WTC11 (cell line): ENCODE data around the gene RNF150. TPM values are rescaled to one million over a fixed set of nuclear protein-coding genes. Genes with fewer than 3 reads are reported as not detected.

Experiments
- ATAC-seq: fragments of 200-7000 bp; cut with Tn5 transposase; 2 replicates; pipeline ENCODE4 v1.10.0; 2021; ENCODE audit warnings: mild to moderate bottlenecking, moderate library complexity
- CTCF ChIA-PET: fragments of 300-600 bp; sonication (Branson Sonifier 250); formaldehyde crosslinking; loops from one replicate; lab custom pipeline; 2021; ENCODE audit warnings: antibody characterized with exemption; lab: Charles Lee
- POLR2A ChIA-PET: fragments of 350-600 bp; sonication (Branson Sonifier 250); formaldehyde crosslinking; loops from one replicate; lab custom pipeline; 2021; ENCODE audit warnings: antibody characterized with exemption; lab: Charles Lee
- DNase-seq: peaks from one replicate; pipeline ENCODE4 v3.0.0; 2021; ENCODE audit warnings: low spot score
- H3K27ac Mint-ChIP-seq: 2 replicates; pipeline ENCODE4 v1.8.0; 2021; ENCODE audit warnings: mixed read lengths
- H3K27me3 Mint-ChIP-seq: 2 replicates; pipeline ENCODE4 v1.8.0; 2021; ENCODE audit warnings: low read depth, mild to moderate bottlenecking, moderate library complexity, mixed read lengths
- H3K36me3 Mint-ChIP-seq: 2 replicates; pipeline ENCODE4 v1.8.0; 2021; ENCODE audit warnings: mixed read lengths
- H3K4me1 Mint-ChIP-seq: 2 replicates; pipeline ENCODE4 v1.8.0; 2022; ENCODE audit warnings: mixed read lengths
- H3K4me3 Mint-ChIP-seq: 2 replicates; pipeline ENCODE4 v1.8.0; 2021; ENCODE audit warnings: mild to moderate bottlenecking, moderate library complexity, mixed read lengths
- H3K9me3 Mint-ChIP-seq: 2 replicates; pipeline ENCODE4 v1.8.0; 2021; ENCODE audit warnings: mixed read lengths
- CBFB ChIP-seq: sonication (generic); formaldehyde crosslinking; IDR thresholded peaks from 2 replicates; pipeline ENCODE4 v1.8.1; 2022; ENCODE audit warnings: mild to moderate bottlenecking, low read depth, missing genetic modification reagents
- CREM ChIP-seq: sonication (generic); formaldehyde crosslinking; IDR thresholded peaks from 2 replicates; pipeline ENCODE4 v1.8.1; 2022; ENCODE audit warnings: mild to moderate bottlenecking, missing genetic modification reagents, moderate library complexity
- EMX1 ChIP-seq: fragments of 250-450 bp; sonication (Bioruptor Pico); IDR thresholded peaks from 2 replicates; pipeline ENCODE4 v1.8.0; 2021; ENCODE audit warnings: mild to moderate bottlenecking
- ESRRA ChIP-seq: sonication (generic); formaldehyde crosslinking; IDR thresholded peaks from 2 replicates; pipeline ENCODE4 v1.8.1; 2022; ENCODE audit warnings: mild to moderate bottlenecking, missing genetic modification reagents, borderline replicate concordance
- ETV6 ChIP-seq: sonication (generic); formaldehyde crosslinking; IDR thresholded peaks from 2 replicates; pipeline ENCODE4 v1.8.1; 2022; ENCODE audit warnings: mild to moderate bottlenecking, missing genetic modification reagents
- FOXJ3 ChIP-seq: sonication (generic); formaldehyde crosslinking; IDR thresholded peaks from 2 replicates; pipeline ENCODE4 v1.9.0; 2021; ENCODE audit warnings: missing genetic modification reagents, mild to moderate bottlenecking, borderline replicate concordance
- FOXK1 ChIP-seq: sonication (generic); formaldehyde crosslinking; IDR thresholded peaks from 2 replicates; pipeline ENCODE4 v1.8.0; 2022; ENCODE audit warnings: mild to moderate bottlenecking, moderate library complexity, missing genetic modification reagents
- GABPB1 ChIP-seq: sonication (generic); formaldehyde crosslinking; IDR thresholded peaks from 2 replicates; pipeline ENCODE4 v1.8.1; 2023; ENCODE audit warnings: mild to moderate bottlenecking, missing genetic modification reagents
- HMGA2 ChIP-seq: fragments of 250-450 bp; sonication (Bioruptor Pico); IDR thresholded peaks from 2 replicates; pipeline ENCODE4 v1.4.0; 2021; ENCODE audit warnings: mild to moderate bottlenecking, moderate library complexity
- JUN ChIP-seq: sonication (generic); formaldehyde crosslinking; IDR thresholded peaks from 2 replicates; pipeline ENCODE4 v1.8.0; 2023; ENCODE audit warnings: mild to moderate bottlenecking, missing genetic modification reagents
- MAX ChIP-seq: sonication (generic); formaldehyde crosslinking; IDR thresholded peaks from 2 replicates; pipeline ENCODE4 v1.8.0; 2022; ENCODE audit warnings: mild to moderate bottlenecking, missing genetic modification reagents
- MYBL2 ChIP-seq: sonication (generic); formaldehyde crosslinking; IDR thresholded peaks from 2 replicates; pipeline ENCODE4 v1.8.1; 2023; ENCODE audit warnings: mild to moderate bottlenecking, moderate library complexity, missing genetic modification reagents
- NFE2L1 ChIP-seq: sonication (generic); formaldehyde crosslinking; IDR thresholded peaks from 2 replicates; pipeline ENCODE4 v1.8.1; 2023; ENCODE audit warnings: missing genetic modification reagents
- NFYB ChIP-seq: sonication (generic); formaldehyde crosslinking; conservative IDR thresholded peaks from 2 replicates; pipeline ENCODE4 v1.8.0; 2022; ENCODE audit warnings: low read depth, missing genetic modification reagents
- NR1H2 ChIP-seq: sonication (generic); formaldehyde crosslinking; IDR thresholded peaks from 2 replicates; pipeline ENCODE4 v1.9.0; 2021; ENCODE audit warnings: mild to moderate bottlenecking, moderate library complexity, missing genetic modification reagents
- OVOL2 ChIP-seq: fragments of 250-450 bp; sonication (Bioruptor Pico); IDR thresholded peaks from 2 replicates; pipeline ENCODE4 v1.9.0; 2021; ENCODE audit warnings: mild to moderate bottlenecking, borderline replicate concordance
- SP1 ChIP-seq: sonication (generic); formaldehyde crosslinking; conservative IDR thresholded peaks from 2 replicates; pipeline ENCODE4 v1.8.1; 2022; ENCODE audit warnings: missing genetic modification reagents
- TP53 ChIP-seq: sonication (generic); formaldehyde crosslinking; IDR thresholded peaks from 2 replicates; pipeline ENCODE4 v1.8.1; 2023; ENCODE audit warnings: mild to moderate bottlenecking, missing genetic modification reagents
- ZNF121 ChIP-seq: sonication (generic); formaldehyde crosslinking; IDR thresholded peaks from 2 replicates; pipeline ENCODE4 v1.8.0; 2023; ENCODE audit warnings: missing genetic modification reagents
- ZNF263 ChIP-seq: sonication (generic); formaldehyde crosslinking; IDR thresholded peaks from 2 replicates; pipeline ENCODE4 v1.8.1; 2022; ENCODE audit warnings: low read depth, mild to moderate bottlenecking, moderate library complexity, missing genetic modification reagents
- ZNF396 ChIP-seq: fragments of 250-450 bp; sonication (Bioruptor Pico); IDR thresholded peaks from 2 replicates; pipeline ENCODE4 v1.8.0; 2021; ENCODE audit warnings: mild to moderate bottlenecking, moderate library complexity, borderline replicate concordance
- ZNF416 ChIP-seq: fragments of 250-450 bp; sonication (Bioruptor Pico); IDR thresholded peaks from 2 replicates; pipeline ENCODE4 v1.9.0; 2021; ENCODE audit warnings: mild to moderate bottlenecking, inconsistent platforms
- total RNA-seq: library from RNA; stranded (reverse); gene quantifications from 3 replicates; pipeline ENCODE4 v1.2.3, GENCODE V29; 2021
- TF ChIP-seq, protein P1 (sequence below): fragments of 250-450 bp; sonication (Bioruptor Pico); IDR thresholded peaks from 2 replicates; pipeline ENCODE4 v1.9.0; 2021; ENCODE audit warnings: moderate library complexity, mild to moderate bottlenecking, inconsistent platforms, borderline replicate concordance
- TF ChIP-seq, protein P2 (sequence below): sonication (generic); formaldehyde crosslinking; IDR thresholded peaks from 2 replicates; pipeline ENCODE4 v1.8.0; 2022; ENCODE audit warnings: missing genetic modification reagents
- TF ChIP-seq, protein P3 (sequence below): sonication (generic); formaldehyde crosslinking; IDR thresholded peaks from 2 replicates; pipeline ENCODE4 v1.8.1; 2023; ENCODE audit warnings: mild to moderate bottlenecking, missing genetic modification reagents
- TF ChIP-seq, protein P4 (sequence below): sonication (generic); formaldehyde crosslinking; IDR thresholded peaks from 2 replicates; pipeline ENCODE4 v1.8.1; 2023; ENCODE audit warnings: mild to moderate bottlenecking, missing genetic modification reagents, moderate library complexity
- TF ChIP-seq, protein P5 (sequence below): sonication (generic); formaldehyde crosslinking; IDR thresholded peaks from 2 replicates; pipeline ENCODE4 v1.8.1; 2023; ENCODE audit warnings: mild to moderate bottlenecking, moderate library complexity, missing genetic modification reagents

RNF150 gene
- total RNA-seq, 1 experiment from 2014 or later = 5.9 TPM

DNA sequence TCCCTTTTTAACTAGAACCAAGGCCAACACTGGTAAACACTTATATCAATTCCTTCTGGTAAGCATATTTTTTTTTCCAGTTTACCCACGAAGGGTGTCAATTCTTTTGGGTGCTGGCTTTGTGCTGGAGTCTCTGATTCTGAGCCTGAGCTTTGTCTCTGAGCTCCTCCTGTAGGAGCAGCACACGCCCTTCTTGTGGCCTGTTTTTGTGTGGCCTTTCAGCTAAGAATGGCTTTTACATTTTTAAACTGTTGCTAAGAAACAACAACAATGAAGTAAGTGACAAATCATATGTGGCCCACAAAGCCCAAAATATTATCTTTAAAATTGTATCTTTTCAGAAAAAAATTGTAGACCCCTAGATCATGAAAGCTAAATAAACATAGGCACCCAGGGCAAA, 279.1 kb downstream of the RNF150 start:
- Mint-ChIP-seq H3K36me3 (no peaks in the 10 kb centered on the region), H3K4me3 (no peak overlapping the region), H3K27me3 (no peaks in the 10 kb centered on the region), H3K4me1 (peaks cover 7% of the 10 kb centered on the region), H3K27ac (no peak overlapping the region), H3K9me3 (no peaks in the 10 kb centered on the region)
- DNase-seq (no peak), ATAC-seq (no peak)
- CTCF ChIA-PET = interaction anchor here (1.0 to 1.7 kb wide), 2 partner anchors 330 to 494 kb away, joined by 3 to 4 read pairs; partner anchors contain the start of gene ELMOD2
- TF ChIP-seq ESRRA (CRISPR knock-in tag) (no peak), MYBL2 (CRISPR knock-in tag) (no peak), ZNF416 (CRISPR knock-in tag) (no peak), NFYB (no peak), OVOL2 (CRISPR knock-in tag) (no peak), SP1 (CRISPR knock-in tag) (no peak), JUN (CRISPR knock-in tag) (no peak), EMX1 (CRISPR knock-in tag) (no peak), ZNF396 (CRISPR knock-in tag) (no peak), ZNF263 (no peak), FOXK1 (CRISPR knock-in tag) (no peak), HMGA2 (CRISPR knock-in tag) (no peak), ETV6 (CRISPR knock-in tag) (no peak), MAX (no peak)
- TF ChIP-seq, protein P1, sequence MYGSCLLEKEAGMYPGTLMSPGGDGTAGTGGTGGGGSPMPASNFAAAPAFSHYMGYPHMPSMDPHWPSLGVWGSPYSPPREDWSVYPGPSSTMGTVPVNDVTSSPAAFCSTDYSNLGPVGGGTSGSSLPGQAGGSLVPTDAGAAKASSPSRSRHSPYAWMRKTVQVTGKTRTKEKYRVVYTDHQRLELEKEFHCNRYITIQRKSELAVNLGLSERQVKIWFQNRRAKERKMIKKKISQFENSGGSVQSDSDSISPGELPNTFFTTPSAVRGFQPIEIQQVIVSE (CRISPR knock-in tag) = no peak
- TF ChIP-seq, protein P2, sequence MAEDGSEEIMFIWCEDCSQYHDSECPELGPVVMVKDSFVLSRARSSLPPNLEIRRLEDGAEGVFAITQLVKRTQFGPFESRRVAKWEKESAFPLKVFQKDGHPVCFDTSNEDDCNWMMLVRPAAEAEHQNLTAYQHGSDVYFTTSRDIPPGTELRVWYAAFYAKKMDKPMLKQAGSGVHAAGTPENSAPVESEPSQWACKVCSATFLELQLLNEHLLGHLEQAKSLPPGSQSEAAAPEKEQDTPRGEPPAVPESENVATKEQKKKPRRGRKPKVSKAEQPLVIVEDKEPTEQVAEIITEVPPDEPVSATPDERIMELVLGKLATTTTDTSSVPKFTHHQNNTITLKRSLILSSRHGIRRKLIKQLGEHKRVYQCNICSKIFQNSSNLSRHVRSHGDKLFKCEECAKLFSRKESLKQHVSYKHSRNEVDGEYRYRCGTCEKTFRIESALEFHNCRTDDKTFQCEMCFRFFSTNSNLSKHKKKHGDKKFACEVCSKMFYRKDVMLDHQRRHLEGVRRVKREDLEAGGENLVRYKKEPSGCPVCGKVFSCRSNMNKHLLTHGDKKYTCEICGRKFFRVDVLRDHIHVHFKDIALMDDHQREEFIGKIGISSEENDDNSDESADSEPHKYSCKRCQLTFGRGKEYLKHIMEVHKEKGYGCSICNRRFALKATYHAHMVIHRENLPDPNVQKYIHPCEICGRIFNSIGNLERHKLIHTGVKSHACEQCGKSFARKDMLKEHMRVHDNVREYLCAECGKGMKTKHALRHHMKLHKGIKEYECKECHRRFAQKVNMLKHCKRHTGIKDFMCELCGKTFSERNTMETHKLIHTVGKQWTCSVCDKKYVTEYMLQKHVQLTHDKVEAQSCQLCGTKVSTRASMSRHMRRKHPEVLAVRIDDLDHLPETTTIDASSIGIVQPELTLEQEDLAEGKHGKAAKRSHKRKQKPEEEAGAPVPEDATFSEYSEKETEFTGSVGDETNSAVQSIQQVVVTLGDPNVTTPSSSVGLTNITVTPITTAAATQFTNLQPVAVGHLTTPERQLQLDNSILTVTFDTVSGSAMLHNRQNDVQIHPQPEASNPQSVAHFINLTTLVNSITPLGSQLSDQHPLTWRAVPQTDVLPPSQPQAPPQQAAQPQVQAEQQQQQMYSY (CRISPR knock-in tag) = no peak
- TF ChIP-seq, protein P3, sequence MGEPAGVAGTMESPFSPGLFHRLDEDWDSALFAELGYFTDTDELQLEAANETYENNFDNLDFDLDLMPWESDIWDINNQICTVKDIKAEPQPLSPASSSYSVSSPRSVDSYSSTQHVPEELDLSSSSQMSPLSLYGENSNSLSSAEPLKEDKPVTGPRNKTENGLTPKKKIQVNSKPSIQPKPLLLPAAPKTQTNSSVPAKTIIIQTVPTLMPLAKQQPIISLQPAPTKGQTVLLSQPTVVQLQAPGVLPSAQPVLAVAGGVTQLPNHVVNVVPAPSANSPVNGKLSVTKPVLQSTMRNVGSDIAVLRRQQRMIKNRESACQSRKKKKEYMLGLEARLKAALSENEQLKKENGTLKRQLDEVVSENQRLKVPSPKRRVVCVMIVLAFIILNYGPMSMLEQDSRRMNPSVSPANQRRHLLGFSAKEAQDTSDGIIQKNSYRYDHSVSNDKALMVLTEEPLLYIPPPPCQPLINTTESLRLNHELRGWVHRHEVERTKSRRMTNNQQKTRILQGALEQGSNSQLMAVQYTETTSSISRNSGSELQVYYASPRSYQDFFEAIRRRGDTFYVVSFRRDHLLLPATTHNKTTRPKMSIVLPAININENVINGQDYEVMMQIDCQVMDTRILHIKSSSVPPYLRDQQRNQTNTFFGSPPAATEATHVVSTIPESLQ (CRISPR knock-in tag) = no peak
- POLR2A ChIA-PET = no interaction called here

DNA sequence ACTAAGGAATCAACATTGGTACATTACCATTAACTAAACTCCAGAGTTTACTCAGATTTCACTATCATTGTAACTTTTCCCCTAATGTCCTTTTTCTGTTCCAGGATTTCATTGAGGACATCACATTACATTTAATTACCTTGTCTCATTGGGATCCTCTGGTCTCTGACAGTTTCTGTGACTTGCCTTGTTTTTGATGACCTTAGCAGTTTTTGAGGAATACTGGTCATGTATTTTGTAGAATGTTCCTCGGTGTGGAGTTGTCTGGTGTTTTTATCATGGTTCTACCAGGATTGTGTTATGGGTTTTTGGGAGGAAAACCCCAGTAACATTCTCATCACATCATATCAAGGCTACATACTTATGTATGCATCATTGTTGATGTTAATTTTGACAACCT, 281.5 kb downstream of the RNF150 start:
- DNase-seq = no peak
- no peaks in the 10 kb centered on the region for H3K9me3 Mint-ChIP-seq
- H3K27ac Mint-ChIP-seq = no peak overlapping the region
- ChIA-PET CTCF (interaction anchor here (0.8 to 1.7 kb wide), 7 partner anchors 11 to 521 kb away, joined by 3 to 7 read pairs (median 4); no protein-coding TSS in a partner anchor), POLR2A (no interaction called here)
- H3K4me1 Mint-ChIP-seq = peaks cover 4% of the 10 kb centered on the region
- no peaks in the 10 kb centered on the region; the same call in 1 of the 2 replicates for H3K27me3 Mint-ChIP-seq
- H3K4me3 Mint-ChIP-seq = no peak overlapping the region
- no peaks in the 10 kb centered on the region for H3K36me3 Mint-ChIP-seq
- ATAC-seq = no peak
- TF ChIP-seq FOXK1 (CRISPR knock-in tag) = no peak
- TF ChIP-seq FOXJ3 = no peak
- TF ChIP-seq CREM = no peak
- no peak for TF ChIP-seq ZNF263
- no peak for TF ChIP-seq ZNF121 (CRISPR knock-in tag)
- TF ChIP-seq, protein P3 (CRISPR knock-in tag) = no peak
- TF ChIP-seq, protein P4, sequence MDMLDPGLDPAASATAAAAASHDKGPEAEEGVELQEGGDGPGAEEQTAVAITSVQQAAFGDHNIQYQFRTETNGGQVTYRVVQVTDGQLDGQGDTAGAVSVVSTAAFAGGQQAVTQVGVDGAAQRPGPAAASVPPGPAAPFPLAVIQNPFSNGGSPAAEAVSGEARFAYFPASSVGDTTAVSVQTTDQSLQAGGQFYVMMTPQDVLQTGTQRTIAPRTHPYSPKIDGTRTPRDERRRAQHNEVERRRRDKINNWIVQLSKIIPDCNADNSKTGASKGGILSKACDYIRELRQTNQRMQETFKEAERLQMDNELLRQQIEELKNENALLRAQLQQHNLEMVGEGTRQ = no peak
- no peak for TF ChIP-seq TP53 (CRISPR knock-in tag)
- TF ChIP-seq ZNF416 (CRISPR knock-in tag) = no peak
- no peak for TF ChIP-seq CBFB (CRISPR knock-in tag)
- TF ChIP-seq NFE2L1 = no peak
- TF ChIP-seq, protein P5, sequence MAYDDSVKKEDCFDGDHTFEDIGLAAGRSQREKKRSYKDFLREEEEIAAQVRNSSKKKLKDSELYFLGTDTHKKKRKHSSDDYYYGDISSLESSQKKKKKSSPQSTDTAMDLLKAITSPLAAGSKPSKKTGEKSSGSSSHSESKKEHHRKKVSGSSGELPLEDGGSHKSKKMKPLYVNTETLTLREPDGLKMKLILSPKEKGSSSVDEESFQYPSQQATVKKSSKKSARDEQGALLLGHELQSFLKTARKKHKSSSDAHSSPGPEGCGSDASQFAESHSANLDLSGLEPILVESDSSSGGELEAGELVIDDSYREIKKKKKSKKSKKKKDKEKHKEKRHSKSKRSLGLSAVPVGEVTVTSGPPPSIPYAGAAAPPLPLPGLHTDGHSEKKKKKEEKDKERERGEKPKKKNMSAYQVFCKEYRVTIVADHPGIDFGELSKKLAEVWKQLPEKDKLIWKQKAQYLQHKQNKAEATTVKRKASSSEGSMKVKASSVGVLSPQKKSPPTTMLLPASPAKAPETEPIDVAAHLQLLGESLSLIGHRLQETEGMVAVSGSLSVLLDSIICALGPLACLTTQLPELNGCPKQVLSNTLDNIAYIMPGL = no peak
- TF ChIP-seq NR1H2 (CRISPR knock-in tag) = no peak
- no peak for TF ChIP-seq GABPB1
